Endothelial cell of umbilical vein (primary cell): ENCODE measurements around the gene P3H2. TPM values are rescaled to one million over a fixed set of nuclear protein-coding genes. Genes with fewer than 3 reads are reported as not detected.

ENCODE experiments used
- BruUV-seq: library from RNA; stranded (reverse); fragments of 400-500 nt; replicated peaks from 2 replicates; lab custom pipeline; 2021; lab: Mats Ljungman, UMichigan
- CTCF ChIA-PET: fragments of 300-600, 350-600 bp; sonication (Branson Sonifier 250); formaldehyde crosslinking; loops from one replicate; lab custom pipeline; 2021; ENCODE audit warnings: antibody characterized with exemption, inconsistent platforms; lab: Charles Lee
- POLR2A ChIA-PET: fragments of 300-600, 350-600 bp; sonication (Branson Sonifier 250); formaldehyde crosslinking; loops from one replicate; lab custom pipeline; 2021; ENCODE audit warnings: antibody characterized with exemption, inconsistent platforms; lab: Charles Lee
- DNase-seq: peaks from one replicate; pipeline ENCODE4 v3.0.0-alpha.2; 2011; ENCODE audit warnings: low read depth, low spot score
- FAIRE-seq: peaks from 2 replicates; lab custom pipeline; 2011; peaks lifted over from hg19 to GRCh38; lab: Jason Lieb, UNC
- H2AFZ ChIP-seq: 2 replicates; pipeline ENCODE4 v1.6.0; 2012; ENCODE audit warnings: low read depth, low read length, control low read depth, inconsistent platforms
- H3K27ac ChIP-seq: 2 replicates; pipeline ENCODE4 v1.5.1; 2011; ENCODE audit warnings: low read depth, mild to moderate bottlenecking, control low read depth, low read length, moderate library complexity; ENCODE audit not compliant: insufficient read depth
- H3K27me3 ChIP-seq, 2 experiments: 2 replicates each; pipeline versions ENCODE4 v1.6.0 to v1.6.1; 2011; ENCODE audit warnings: low read length in 2 of 2, mixed read lengths in 1 of 2; ENCODE audit not compliant: control insufficient read depth in 2 of 2, insufficient read depth in 2 of 2
- H3K36me3 ChIP-seq, 2 experiments: 2 replicates in 1 of 2; 3 replicates in 1 of 2; pipeline ENCODE4 v1.5.1; 2011; ENCODE audit warnings: low read length in 2 of 2, mild to moderate bottlenecking in 1 of 2, moderate library complexity in 1 of 2; ENCODE audit not compliant: control insufficient read depth in 2 of 2, insufficient read depth in 2 of 2; ENCODE audit errors: extremely low read depth in 1 of 2
- H3K4me1 ChIP-seq: 3 replicates; pipeline ENCODE4 v1.5.1; 2011; ENCODE audit warnings: mild to moderate bottlenecking, low read length; ENCODE audit not compliant: control insufficient read depth, insufficient read depth; ENCODE audit errors: extremely low read depth
- H3K4me2 ChIP-seq: 2 replicates; pipeline ENCODE4 v1.6.1; 2011; ENCODE audit warnings: low read length, control low read depth, mixed read lengths; ENCODE audit not compliant: insufficient read depth
- H3K4me3 ChIP-seq, 3 experiments: fragments of 200-600 bp in 1 of 3; sonication (generic), shearing (Covaris generic) in 1 of 3; replicated peaks in 1 of 3; 2 replicates each; pipeline ENCODE4 v1.5.1; 2011 to 2016; ENCODE audit warnings: control low read depth in 3 of 3, low read length in 3 of 3, mild to moderate bottlenecking in 2 of 3, inconsistent platforms in 1 of 3, low read depth in 1 of 3, moderate library complexity in 1 of 3; ENCODE audit not compliant: insufficient read depth in 1 of 3
- H3K79me2 ChIP-seq: 2 replicates; pipeline ENCODE4 v1.6.0; 2012; ENCODE audit warnings: low read length, inconsistent platforms; ENCODE audit not compliant: control insufficient read depth, insufficient read depth
- H3K9ac ChIP-seq: replicated peaks from 2 replicates; pipeline ENCODE3; 2011; ENCODE audit warnings: low read length, control low read depth; ENCODE audit not compliant: insufficient read depth; ENCODE audit errors: extremely low read depth
- H3K9me1 ChIP-seq: replicated peaks from 3 replicates; pipeline ENCODE4 v1.6.0; 2011; ENCODE audit warnings: mild to moderate bottlenecking, low read length; ENCODE audit not compliant: control insufficient read depth, insufficient read depth; ENCODE audit errors: extremely low read depth
- H3K9me3 ChIP-seq: replicated peaks from 2 replicates; pipeline ENCODE4 v1.5.1; 2012; ENCODE audit warnings: low read length, inconsistent platforms; ENCODE audit not compliant: control insufficient read depth, insufficient read depth
- H4K20me1 ChIP-seq: replicated peaks from 2 replicates; pipeline ENCODE3; 2011; ENCODE audit warnings: mild to moderate bottlenecking, low read length; ENCODE audit not compliant: control insufficient read depth, insufficient read depth; ENCODE audit errors: extremely low read depth
- EZH2 ChIP-seq: IDR thresholded peaks from 2 replicates; pipeline ENCODE4 v1.6.1; 2012; ENCODE audit warnings: borderline replicate concordance, low read depth, mild to moderate bottlenecking, moderate library complexity, low read length, inconsistent platforms; ENCODE audit not compliant: severe bottlenecking
- FOS ChIP-seq: IDR thresholded peaks from 2 replicates; pipeline ENCODE4 v1.6.1; 2011; ENCODE audit warnings: mild to moderate bottlenecking, low read length, moderate library complexity, borderline replicate concordance; ENCODE audit not compliant: insufficient read depth
- GATA2 ChIP-seq: IDR thresholded peaks from 2 replicates; pipeline ENCODE4 v1.7.0; 2011; ENCODE audit warnings: low read depth, mild to moderate bottlenecking, moderate library complexity, mixed read lengths, low read length; ENCODE audit not compliant: insufficient read length, insufficient read depth
- JUN ChIP-seq: IDR thresholded peaks from 2 replicates; pipeline ENCODE4 v1.6.1; 2011; ENCODE audit warnings: borderline replicate concordance, low read depth; ENCODE audit not compliant: insufficient read length, insufficient read depth
- MYC ChIP-seq: IDR thresholded peaks from one replicate; pipeline ENCODE4 v1.6.1; 2011; ENCODE audit warnings: mild to moderate bottlenecking, low read depth, low read length
- POLR2A ChIP-seq: IDR thresholded peaks from 2 replicates; pipeline ENCODE4 v1.6.1; 2012; ENCODE audit warnings: low read depth, mild to moderate bottlenecking, control low read depth, low read length
- POLR2AphosphoS5 ChIP-seq: IDR thresholded peaks from 2 replicates; pipeline ENCODE4 v1.6.1; 2012; ENCODE audit warnings: low read depth, mild to moderate bottlenecking, control low read depth, low read length, moderate library complexity; ENCODE audit not compliant: insufficient read depth
- dilution Hi-C: fragments of 300-500 bp; cut with MboI; formaldehyde crosslinking; loops from one replicate; pipeline ENCODE4 v1.15.0; 2019; ENCODE audit warnings: low sequenced_read_pairs; ENCODE audit not compliant: extremely low pct_ligation_motif_present
- intact Hi-C: fragments of 100-400 bp; cut with micrococcal nuclease; formaldehyde crosslinking; loops from one replicate; pipeline ENCODE4 v1.10.0; 2022
- polyA plus RNA-seq, 4 experiments: library from polyadenylated mRNA; depleted of rRNA in 3 of 4; stranded (reverse) in 3 of 4; unstranded in 1 of 4; fragments of >200 nt; gene quantifications; 2 replicates each; pipeline versions ENCODE4 v1.2.1 to v1.2.3, GENCODE V29; 2011 to 2012; ENCODE audit warnings: missing spikeins in 1 of 4
- total RNA-seq: library from RNA; stranded (reverse); gene quantifications from 2 replicates; pipeline ENCODE4 v1.2.3, GENCODE V29; 2021
- TF ChIP-seq, protein P1 (sequence below), 2 donors: IDR thresholded peaks; 1 replicate in 1 of 2; 2 replicates in 1 of 2; pipeline ENCODE4 v1.5.1; 2011; ENCODE audit warnings: low read length in 2 of 2, mild to moderate bottlenecking in 2 of 2, moderate library complexity in 2 of 2, control low read depth in 1 of 2, inconsistent platforms in 1 of 2, low read depth in 1 of 2; ENCODE audit not compliant: insufficient read depth in 1 of 2; ENCODE audit errors: extremely low read depth in 1 of 2
- TF ChIP-seq, protein P2 (sequence below): IDR thresholded peaks from 2 replicates; pipeline ENCODE4 v1.6.1; 2011; ENCODE audit not compliant: insufficient read depth, insufficient read length

Gene P3H2
- total and polyA plus RNA-seq, 2 donors (not counting 3 experiments of a cell fraction or from before 2014, with no cell fraction given), result 6.6 to 6.8 TPM

DNA sequence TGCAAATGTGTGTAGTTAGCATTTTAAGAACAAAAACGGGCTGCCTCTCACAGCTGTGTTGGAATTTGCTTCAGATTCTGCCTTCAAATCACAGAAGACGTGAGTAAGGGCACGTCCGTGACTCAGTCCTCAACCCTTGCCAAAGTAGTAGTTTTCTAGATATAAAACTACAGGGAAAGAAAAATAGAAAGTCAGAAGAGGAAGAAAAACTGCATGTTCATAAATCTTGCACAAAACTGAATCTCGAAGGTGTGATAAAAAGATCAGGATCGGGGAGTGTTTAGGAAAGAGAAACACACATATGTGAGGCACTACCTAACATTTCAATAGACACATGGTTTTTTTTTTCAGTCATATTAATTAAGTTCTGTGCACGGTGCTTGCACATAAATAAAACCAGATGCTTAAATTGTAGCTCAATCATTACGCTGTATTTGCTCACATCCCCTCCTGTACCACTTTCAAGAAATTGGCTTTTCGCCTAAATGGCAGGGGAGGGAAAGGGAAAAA, 71.7 kb downstream of the P3H2 start:
- intact Hi-C loops (loop anchor here (2.0 kb wide), 1 partner anchor 72 kb away; the partner anchor contains the start of gene P3H2), dilution Hi-C loops (no loop called here)
- Histone ChIP-seq H3K9me3 (no peaks in the 10 kb centered on the region), H3K27ac (no peak overlapping the region), H3K4me1 (peaks cover 2% of the 10 kb centered on the region), H3K9ac (no peak overlapping the region), H4K20me1 (no peaks in the 10 kb centered on the region), H3K27me3 (no peaks in the 10 kb centered on the region), H2AFZ (peak overlapping the region; percentile 71), H3K79me2 (no peaks in the 10 kb centered on the region), H3K4me2 (peak overlapping the region; percentile 32), H3K4me3 (no peak overlapping the region), H3K9me1 (no peaks in the 10 kb centered on the region), H3K36me3 (no peaks in the 10 kb centered on the region)
- FAIRE-seq, result no peak
- no TSS peak for BruUV-seq
- CTCF ChIA-PET, result interaction anchor here (0.9 to 1.7 kb wide), 5 partner anchors 10 to 290 kb away, joined by 3 to 4 read pairs (median 3); partner anchors contain the start of gene CLDN1
- TF ChIP-seq FOS, result no peak
- no peak for TF ChIP-seq POLR2AphosphoS5
- TF ChIP-seq JUN, result no peak
- TF ChIP-seq, protein P1, sequence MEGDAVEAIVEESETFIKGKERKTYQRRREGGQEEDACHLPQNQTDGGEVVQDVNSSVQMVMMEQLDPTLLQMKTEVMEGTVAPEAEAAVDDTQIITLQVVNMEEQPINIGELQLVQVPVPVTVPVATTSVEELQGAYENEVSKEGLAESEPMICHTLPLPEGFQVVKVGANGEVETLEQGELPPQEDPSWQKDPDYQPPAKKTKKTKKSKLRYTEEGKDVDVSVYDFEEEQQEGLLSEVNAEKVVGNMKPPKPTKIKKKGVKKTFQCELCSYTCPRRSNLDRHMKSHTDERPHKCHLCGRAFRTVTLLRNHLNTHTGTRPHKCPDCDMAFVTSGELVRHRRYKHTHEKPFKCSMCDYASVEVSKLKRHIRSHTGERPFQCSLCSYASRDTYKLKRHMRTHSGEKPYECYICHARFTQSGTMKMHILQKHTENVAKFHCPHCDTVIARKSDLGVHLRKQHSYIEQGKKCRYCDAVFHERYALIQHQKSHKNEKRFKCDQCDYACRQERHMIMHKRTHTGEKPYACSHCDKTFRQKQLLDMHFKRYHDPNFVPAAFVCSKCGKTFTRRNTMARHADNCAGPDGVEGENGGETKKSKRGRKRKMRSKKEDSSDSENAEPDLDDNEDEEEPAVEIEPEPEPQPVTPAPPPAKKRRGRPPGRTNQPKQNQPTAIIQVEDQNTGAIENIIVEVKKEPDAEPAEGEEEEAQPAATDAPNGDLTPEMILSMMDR (IDR thresholded peaks at IDR 0.05; ENCODE audit: extremely low read depth in 1 of 2, insufficient read depth in 1 of 2, low read depth in 1 of 2, low read length in 2 of 2), result no peak
- no peak for TF ChIP-seq POLR2A
- no peak for TF ChIP-seq GATA2
- no peak for TF ChIP-seq EZH2
- TF ChIP-seq, protein P2, sequence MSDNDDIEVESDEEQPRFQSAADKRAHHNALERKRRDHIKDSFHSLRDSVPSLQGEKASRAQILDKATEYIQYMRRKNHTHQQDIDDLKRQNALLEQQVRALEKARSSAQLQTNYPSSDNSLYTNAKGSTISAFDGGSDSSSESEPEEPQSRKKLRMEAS, result no peak
- no peak for TF ChIP-seq MYC
- peak; percentile 46 for DNase-seq
- POLR2A ChIA-PET, result no interaction called here
